Tibial nerve (tissue), 4 donors: ENCODE data around the gene CARD14. TPM values are rescaled to one million over a fixed set of nuclear protein-coding genes. Genes with fewer than 3 reads are reported as not detected.

Source experiments
- DNase-seq, 2 donors: peaks; one replicate each; pipeline ENCODE4 v3.0.0-alpha.2; 2019; ENCODE audit warnings: low spot score in 2 of 2
- H3K27ac ChIP-seq, 4 donors: fragments of 200-600 bp; sonication (generic) in 3 of 4; one replicate each; pipeline ENCODE4 v1.5.1; 2017 to 2019; ENCODE audit warnings: mild to moderate bottlenecking in 1 of 4
- H3K27me3 ChIP-seq, 2 donors: fragments of 200-600 bp; sonication (generic) in 1 of 2; one replicate each; pipeline versions ENCODE4 v1.5.1 to v1.6.0; 2017 to 2019
- H3K36me3 ChIP-seq, 3 donors: fragments of 200-600 bp; sonication (generic); one replicate each; pipeline ENCODE4 v1.5.1; 2018 to 2019
- H3K4me1 ChIP-seq, 4 donors: fragments of 200-600 bp; sonication (generic) in 3 of 4; one replicate each; pipeline ENCODE4 v1.5.1; 2017 to 2019
- H3K4me3 ChIP-seq, 4 donors: fragments of 200-600 bp; sonication (generic) in 3 of 4; one replicate each; pipeline ENCODE4 v1.5.1; 2017 to 2019; ENCODE audit warnings: mild to moderate bottlenecking in 1 of 4, moderate library complexity in 1 of 4
- H3K9me3 ChIP-seq, 4 donors: fragments of 200-600 bp; sonication (generic) in 3 of 4; one replicate each; pipeline ENCODE4 v1.5.1; 2017 to 2019
- CTCF ChIP-seq, 5 experiments: fragments of 200-600 bp in 3 of 5; fragments of 450-650 bp in 2 of 5; sonication (generic) in 3 of 5; IDR thresholded peaks; one replicate each; pipeline ENCODE4 v1.5.1; 2016 to 2019; ENCODE audit warnings: antibody characterized with exemption in 5 of 5, mild to moderate bottlenecking in 3 of 5, moderate library complexity in 2 of 5
- EP300 ChIP-seq, 2 donors: sonication (generic); formaldehyde crosslinking; IDR thresholded peaks; one replicate each; pipeline ENCODE4 v1.6.1; 2017; ENCODE audit warnings: antibody characterized with exemption in 2 of 2, mild to moderate bottlenecking in 1 of 2
- POLR2A ChIP-seq, 2 donors: fragments of 450-650 bp; IDR thresholded peaks; one replicate each; pipeline ENCODE4 v1.6.1; 2017; ENCODE audit warnings: antibody characterized with exemption in 2 of 2, mild to moderate bottlenecking in 2 of 2, moderate library complexity in 2 of 2
- WGBS, 2 donors: methylation state at CpG; one replicate each; pipeline ENCODE4 v1.1.5; 2018; 5-methylcytosine and 5-hydroxymethylcytosine counted together
- total RNA-seq, 4 donors: library from RNA; depleted of rRNA; stranded (reverse); fragments of >200 nt; gene quantifications; one replicate each; pipeline ENCODE4 v1.1.0, GENCODE V29; 2016

Gene CARD14
- total RNA-seq, 4 donors from 2014 or later = 0.22 to 4.4 (median 1.3) TPM

- Histone ChIP-seq H3K9me3 (no peaks in the 10 kb centered on the region), H3K36me3 (no peaks in the 10 kb centered on the region), H3K4me3 (no peak overlapping the region), H3K27ac (no peak overlapping the region), H3K4me1 (peaks cover 0 to 6% (median 0%) of the 10 kb centered on the region in 4 donors), H3K27me3 (no peaks in the 10 kb centered on the region)
- no peak for TF ChIP-seq POLR2A (IDR thresholded peaks at IDR 0.05)
- TF ChIP-seq CTCF (IDR thresholded peaks at IDR 0.05) = no peak
- no peak for TF ChIP-seq EP300 (IDR thresholded peaks at IDR 0.05)
- 79 to 80% methylated on average over 21 of the region's 21 CpGs for WGBS, 2 donors
- DNase-seq = no peak
Observed at GRCh38 chr17:80177986-80178595, 8.3 kb downstream of the CARD14 start.

- Histone ChIP-seq H3K9me3 (no peaks in the 10 kb centered on the region), H3K27me3 (no peaks in the 10 kb centered on the region), H3K27ac (no peak overlapping the region), H3K4me1 (peaks cover 0 to 5% (median 0%) of the 10 kb centered on the region in 4 donors), H3K4me3 (no peak overlapping the region), H3K36me3 (no peaks in the 10 kb centered on the region)
- no peak for DNase-seq
- TF ChIP-seq POLR2A (IDR thresholded peaks at IDR 0.05) (no peak), CTCF (IDR thresholded peaks at IDR 0.05) (no peak), EP300 (IDR thresholded peaks at IDR 0.05) (no peak)
- 85 to 87% methylated on average over 13 to 14 of the region's 14 CpGs for WGBS, 2 donors
Observed at GRCh38 chr17:80180192-80180591, 10.4 kb downstream of the CARD14 start.

- H3K4me1 ChIP-seq = no peaks in the 10 kb centered on the region
- H3K27me3 ChIP-seq = no peaks in the 10 kb centered on the region
- TF ChIP-seq CTCF (IDR thresholded peaks at IDR 0.05) = no peak
- TF ChIP-seq POLR2A (IDR thresholded peaks at IDR 0.05) = no peak
- no peak for TF ChIP-seq EP300 (IDR thresholded peaks at IDR 0.05)
- no peaks in the 10 kb centered on the region for H3K36me3 ChIP-seq
- 83 to 93% methylated on average over 12 to 17 of the region's 17 CpGs for WGBS, 2 donors
- no peak for DNase-seq
- no peak overlapping the region for H3K4me3 ChIP-seq
- H3K27ac ChIP-seq = no peak overlapping the region
- no peaks in the 10 kb centered on the region for H3K9me3 ChIP-seq
Observed at GRCh38 chr17:80181431-80181830, 11.6 kb downstream of the CARD14 start.

- Histone ChIP-seq H3K27ac (no peak overlapping the region), H3K4me1 (peaks cover 0 to 4% (median 0%) of the 10 kb centered on the region in 4 donors), H3K9me3 (no peaks in the 10 kb centered on the region), H3K4me3 (no peak overlapping the region), H3K36me3 (no peaks in the 10 kb centered on the region), H3K27me3 (no peaks in the 10 kb centered on the region)
- 88 to 90% methylated on average over 17 to 30 of the region's 30 CpGs for WGBS, 2 donors
- no peak for DNase-seq
- TF ChIP-seq EP300 (IDR thresholded peaks at IDR 0.05) (no peak), CTCF (IDR thresholded peaks at IDR 0.05) (no peak), POLR2A (IDR thresholded peaks at IDR 0.05) (no peak)
Observed at GRCh38 chr17:80182118-80182844, 12.5 kb downstream of the CARD14 start.

- no peaks in the 10 kb centered on the region for H3K27me3 ChIP-seq
- no peak for TF ChIP-seq POLR2A (IDR thresholded peaks at IDR 0.05)
- TF ChIP-seq CTCF (IDR thresholded peaks at IDR 0.05) = no peak
- no peak for TF ChIP-seq EP300 (IDR thresholded peaks at IDR 0.05)
- peaks cover 0 to 9% (median 0%) of the 10 kb centered on the region in 4 donors for H3K4me1 ChIP-seq
- H3K4me3 ChIP-seq = no peak overlapping the region
- no peak for DNase-seq
- H3K9me3 ChIP-seq = no peaks in the 10 kb centered on the region
- WGBS, 2 donors = 88 to 90% methylated on average over 12 of the region's 12 CpGs
- no peak overlapping the region for H3K27ac ChIP-seq
- H3K36me3 ChIP-seq = no peaks in the 10 kb centered on the region
Observed at GRCh38 chr17:80182845-80183223, 13.0 kb downstream of the CARD14 start.
